Ishikawa (cell line): ENCODE measurements around the gene ALPL.

Source experiments
- CEBPB ChIP-seq: IDR thresholded peaks from 2 replicates; pipeline ENCODE4 v1.6.1; 2012
- EP300 ChIP-seq: IDR thresholded peaks from 2 replicates; pipeline ENCODE4 v1.6.1; 2012; ENCODE audit warnings: borderline replicate concordance
- FOXM1 ChIP-seq: IDR thresholded peaks from 2 replicates; pipeline ENCODE4 v1.6.1; 2012; ENCODE audit warnings: low read depth, borderline replicate concordance
- TEAD4 ChIP-seq: IDR thresholded peaks from 2 replicates; pipeline ENCODE4 v1.6.1; 2012

GRCh38 chr1:21547876-21548275 lies 38.7 kb downstream of the ALPL start:
- no peak for TF ChIP-seq EP300
- no peak for TF ChIP-seq FOXM1
- no peak for TF ChIP-seq TEAD4
- TF ChIP-seq CEBPB, result no peak
